Urinary bladder (tissue), 4 donors: ENCODE results near the gene MAPRE2. TPM values are rescaled to one million over a fixed set of nuclear protein-coding genes. Genes with fewer than 3 reads are reported as not detected.
A peak's percentile ranks its signal among the peaks of the same experiment; 100 is the strongest.

ENCODE experiments used
- DNase-seq: peaks from one replicate; pipeline ENCODE4 v3.0.0-alpha.2; 2015; ENCODE audit errors: extremely low spot score
- H3K27ac ChIP-seq: one replicate; pipeline ENCODE4 v1.5.1; 2013; ENCODE audit warnings: low read depth, mild to moderate bottlenecking, moderate library complexity
- H3K36me3 ChIP-seq: one replicate; pipeline ENCODE4 v1.6.1; 2013; ENCODE audit warnings: mild to moderate bottlenecking, moderate library complexity; ENCODE audit not compliant: insufficient read depth
- H3K4me1 ChIP-seq: one replicate; pipeline ENCODE4 v1.6.1; 2013; ENCODE audit warnings: mild to moderate bottlenecking, moderate library complexity; ENCODE audit not compliant: insufficient read depth
- H3K4me3 ChIP-seq: one replicate; pipeline ENCODE4 v1.5.1; 2013; ENCODE audit warnings: low read depth, low read length
- WGBS: extraction: QIAGEN DNeasy Blood & Tissue Kit; methylation state at CpG from one replicate; pipeline ENCODE4 v1.1.7; 2013; 5-methylcytosine and 5-hydroxymethylcytosine counted together
- polyA plus RNA-seq: library from polyadenylated mRNA; stranded (reverse); fragments of 200-250 nt; gene quantifications from one replicate; pipeline ENCODE4 v1.2.3, GENCODE V29; 2013
- total RNA-seq: library from RNA; depleted of rRNA; stranded (reverse); fragments of >200 nt; gene quantifications from one replicate; pipeline ENCODE4 v1.2.3, GENCODE V29; 2014
- donor health status: healthy with polysubstance abuse.
- donor health status: healthy.

MAPRE2 gene
- total and polyA plus RNA-seq, 2 donors = 21.7 to 42.0 TPM

- Histone ChIP-seq H3K4me3 (no peak overlapping the region), H3K4me1 (no peaks in the 10 kb centered on the region), H3K36me3 (no peaks in the 10 kb centered on the region), H3K27ac (no peak overlapping the region)
- DNase-seq = peak; percentile 80
- 9% methylated on average over 1 of the region's 1 CpG for WGBS
Measured at GRCh38 chr18:35024965-35025364, 16.2 kb upstream of the MAPRE2 start.

- no peak overlapping the region for H3K27ac ChIP-seq
- H3K36me3 ChIP-seq = no peaks in the 10 kb centered on the region
- H3K4me3 ChIP-seq = no peak overlapping the region
- 77% methylated on average over 5 of the region's 5 CpGs for WGBS
- no peak for DNase-seq
- peaks cover 2% of the 10 kb centered on the region for H3K4me1 ChIP-seq
Measured at GRCh38 chr18:35026407-35027061, 14.7 kb upstream of the MAPRE2 start.

GRCh38 chr18:35027206-35027605 is 14.0 kb upstream of the MAPRE2 start:
- H3K4me3 ChIP-seq = no peak overlapping the region
- H3K4me1 ChIP-seq = peaks cover 2% of the 10 kb centered on the region
- DNase-seq = no peak
- H3K27ac ChIP-seq = no peak overlapping the region
- 88% methylated on average over 1 of the region's 1 CpG for WGBS
- H3K36me3 ChIP-seq = no peaks in the 10 kb centered on the region

GRCh38 chr18:35028536-35028935 is 12.7 kb upstream of the MAPRE2 start:
- Histone ChIP-seq H3K4me3 (no peak overlapping the region), H3K27ac (no peak overlapping the region), H3K36me3 (no peaks in the 10 kb centered on the region), H3K4me1 (peaks cover 2% of the 10 kb centered on the region)
- WGBS = 86% methylated on average over 2 of the region's 2 CpGs
- no peak for DNase-seq

- H3K36me3 ChIP-seq = no peaks in the 10 kb centered on the region
- H3K4me1 ChIP-seq = peaks cover 2% of the 10 kb centered on the region
- H3K4me3 ChIP-seq = no peak overlapping the region
- no peak overlapping the region for H3K27ac ChIP-seq
- no peak for DNase-seq
- WGBS = 80% methylated on average over 4 of the region's 4 CpGs
Measured at GRCh38 chr18:35029103-35029502, 12.1 kb upstream of the MAPRE2 start.

- no peak overlapping the region for H3K27ac ChIP-seq
- H3K4me1 ChIP-seq = peaks cover 2% of the 10 kb centered on the region
- H3K4me3 ChIP-seq = no peak overlapping the region
- WGBS = 46% methylated on average over 3 of the region's 3 CpGs
- no peaks in the 10 kb centered on the region for H3K36me3 ChIP-seq
- no peak for DNase-seq
Measured at GRCh38 chr18:35029770-35030169, 11.4 kb upstream of the MAPRE2 start.

GRCh38 chr18:35030277-35030989 is 10.8 kb upstream of the MAPRE2 start:
- peaks cover 2% of the 10 kb centered on the region for H3K4me1 ChIP-seq
- no peak for DNase-seq
- H3K4me3 ChIP-seq = no peak overlapping the region
- H3K27ac ChIP-seq = no peak overlapping the region
- H3K36me3 ChIP-seq = no peaks in the 10 kb centered on the region
- WGBS = 49% methylated on average over 3 of the region's 3 CpGs

GRCh38 chr18:35032113-35032512 is 9.1 kb upstream of the MAPRE2 start:
- Histone ChIP-seq H3K4me1 (peaks cover 2% of the 10 kb centered on the region), H3K36me3 (no peaks in the 10 kb centered on the region), H3K4me3 (no peak overlapping the region), H3K27ac (no peak overlapping the region)
- DNase-seq = no peak
- WGBS = 49% methylated on average over 1 of the region's 1 CpG

- Histone ChIP-seq H3K27ac (no peak overlapping the region), H3K4me1 (no peaks in the 10 kb centered on the region), H3K36me3 (no peaks in the 10 kb centered on the region), H3K4me3 (no peak overlapping the region)
- WGBS = 75% methylated on average over 1 of the region's 1 CpG
- DNase-seq = no peak
Measured at GRCh38 chr18:35038029-35038428, 3.2 kb upstream of the MAPRE2 start.

- no peaks in the 10 kb centered on the region for H3K36me3 ChIP-seq
- no peak overlapping the region for H3K27ac ChIP-seq
- WGBS = 88% methylated on average over 2 of the region's 2 CpGs
- H3K4me3 ChIP-seq = no peak overlapping the region
- H3K4me1 ChIP-seq = no peaks in the 10 kb centered on the region
- DNase-seq = no peak
Measured at GRCh38 chr18:35038881-35039491, 2.2 kb upstream of the MAPRE2 start.

GRCh38 chr18:35040638-35040987 is 600 bp upstream of the MAPRE2 start:
- no peaks in the 10 kb centered on the region for H3K36me3 ChIP-seq
- no peak for DNase-seq
- H3K27ac ChIP-seq = no peak overlapping the region
- peak overlapping the region; percentile 71 for H3K4me3 ChIP-seq
- H3K4me1 ChIP-seq = no peaks in the 10 kb centered on the region

- Histone ChIP-seq H3K4me1 (peaks cover 3% of the 10 kb centered on the region), H3K27ac (no peak overlapping the region), H3K36me3 (no peaks in the 10 kb centered on the region), H3K4me3 (peak overlapping the region; percentile 71)
- DNase-seq = no peak
- 6% methylated on average over 11 of the region's 11 CpGs for WGBS
Measured at GRCh38 chr18:35041815-35042387, 688 bp downstream of the MAPRE2 start.

- H3K36me3 ChIP-seq = no peaks in the 10 kb centered on the region
- WGBS = 43% methylated on average over 5 of the region's 5 CpGs
- no peak overlapping the region for H3K27ac ChIP-seq
- DNase-seq = no peak
- H3K4me3 ChIP-seq = peak overlapping the region; percentile 71
- peaks cover 3% of the 10 kb centered on the region for H3K4me1 ChIP-seq
Measured at GRCh38 chr18:35042389-35043071, 1.3 kb downstream of the MAPRE2 start.
